GM12874 (cell line): ENCODE results near the gene NCAPD3.

Experiments
- CTCF ChIP-seq: IDR thresholded peaks from 2 replicates; pipeline ENCODE4 v1.5.1; 2011; ENCODE audit warnings: low read depth, mild to moderate bottlenecking, control low read depth, low read length, moderate library complexity; ENCODE audit not compliant: insufficient read depth

NCAPD3 gene

GRCh38 chr11:134124660-134125451, 98.9 kb downstream of the NCAPD3 start:
- no peak for TF ChIP-seq CTCF

GRCh38 chr11:134120921-134121526, 102.7 kb downstream of the NCAPD3 start:
- TF ChIP-seq CTCF: no peak

DNA sequence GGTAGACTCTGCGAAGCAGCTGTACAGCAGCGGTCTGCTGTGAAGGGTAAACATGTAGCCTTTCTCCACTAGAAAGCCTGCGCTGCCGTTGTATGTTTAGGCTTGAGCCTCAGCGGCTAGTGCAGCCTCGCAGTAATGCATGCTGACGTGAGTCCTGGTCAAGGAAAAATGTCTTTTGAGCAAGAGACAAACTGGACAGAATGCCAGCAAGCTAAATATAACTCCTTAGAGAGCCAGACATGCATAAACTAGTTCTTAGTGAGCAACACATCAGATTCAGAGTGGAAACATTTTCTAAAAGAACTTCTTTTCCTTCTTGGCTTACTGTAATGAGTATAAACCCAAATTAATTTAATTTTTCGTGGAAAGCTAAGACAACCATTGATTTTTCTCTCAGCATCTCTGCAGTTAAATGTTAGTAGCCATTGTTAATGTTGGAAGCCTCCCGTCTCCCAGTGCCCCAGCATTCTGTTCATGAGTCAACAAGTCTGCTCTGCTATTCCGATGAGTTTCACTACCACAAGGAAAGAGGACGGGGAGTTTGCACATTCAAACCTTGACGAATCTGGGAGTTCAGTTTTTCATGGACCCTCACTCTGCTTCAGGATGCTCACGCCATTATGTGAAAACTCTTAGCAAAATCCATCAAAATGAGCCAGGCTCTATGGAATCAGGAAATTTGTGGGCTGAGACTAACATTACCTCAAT, 103.5 kb downstream of the NCAPD3 start:
- no peak for TF ChIP-seq CTCF

DNA sequence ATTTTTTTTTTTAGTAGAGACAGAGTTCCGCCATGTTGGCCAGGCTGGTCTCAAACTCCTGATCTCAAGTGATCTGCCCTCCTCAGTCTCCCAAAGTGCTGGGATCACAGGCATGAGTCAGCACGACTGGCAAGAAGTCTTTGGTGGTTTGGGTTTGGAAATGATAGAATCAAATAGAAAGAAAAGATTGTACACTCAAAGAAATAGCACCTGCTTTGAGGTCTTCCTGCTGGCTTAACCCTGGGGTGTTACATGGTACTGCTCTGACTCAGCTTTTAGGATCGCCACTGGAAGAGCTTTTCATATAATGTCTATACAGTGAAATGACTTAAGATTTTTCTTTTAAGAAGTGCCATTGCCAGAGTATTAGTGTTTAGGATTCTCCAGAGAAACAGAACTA, 104.7 kb downstream of the NCAPD3 start:
- TF ChIP-seq CTCF: no peak

GRCh38 chr11:134118006-134118405, 105.8 kb downstream of the NCAPD3 start:
- TF ChIP-seq CTCF: no peak

DNA sequence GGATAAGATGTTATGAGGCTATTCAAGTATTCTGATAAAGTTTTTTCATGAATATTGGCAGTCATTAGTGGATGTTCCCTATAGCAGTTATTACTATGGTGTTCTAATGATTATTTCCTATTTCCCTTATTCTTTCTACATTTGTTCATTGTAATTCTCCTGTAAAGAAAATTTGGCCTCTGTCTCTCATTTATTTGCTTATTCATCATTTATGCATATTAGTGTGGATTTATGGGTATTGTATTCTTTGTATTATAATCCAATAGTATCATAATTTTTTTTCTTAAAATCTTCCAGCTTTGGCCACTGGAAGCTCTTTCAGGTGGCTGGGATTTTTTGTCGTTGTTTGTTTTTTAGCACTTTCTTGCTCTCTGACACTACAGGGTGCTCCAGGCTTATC, 107.6 kb downstream of the NCAPD3 start:
- TF ChIP-seq CTCF: no peak

- TF ChIP-seq CTCF: no peak
Measured at GRCh38 chr11:134110252-134110815, 113.4 kb downstream of the NCAPD3 start.
